22Rv1 (cell line): ENCODE data around the gene PDE4B.

Source experiments
- ZFX ChIP-seq: fragments of 450-650 bp; IDR thresholded peaks from 2 replicates; pipeline ENCODE4 v1.6.1; 2017; ENCODE audit warnings: antibody characterized with exemption, borderline replicate concordance
- TF ChIP-seq, protein P1 (sequence below): fragments of 450-650 bp; IDR thresholded peaks from 2 replicates; pipeline ENCODE4 v1.5.1; 2017; ENCODE audit warnings: mild to moderate bottlenecking

DNA sequence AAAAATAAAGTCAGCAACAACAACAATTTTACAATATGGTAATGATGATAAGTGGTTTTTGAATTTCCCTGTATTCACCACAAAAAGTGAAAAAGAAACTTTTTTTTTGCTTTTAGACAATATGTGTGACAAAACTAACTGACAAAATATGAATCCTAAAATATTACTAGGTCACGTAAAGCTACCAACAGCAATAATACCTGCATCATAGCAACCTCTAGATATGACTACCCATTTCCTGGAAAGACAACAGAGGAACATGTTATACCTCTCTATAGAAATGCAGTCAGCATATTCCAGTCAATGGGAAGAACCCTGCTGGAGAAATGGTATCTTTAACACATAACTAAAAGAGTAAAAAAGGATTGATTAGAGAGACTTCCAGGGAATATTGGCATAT is 73.7 kb downstream of the PDE4B start:
- TF ChIP-seq, protein P1, sequence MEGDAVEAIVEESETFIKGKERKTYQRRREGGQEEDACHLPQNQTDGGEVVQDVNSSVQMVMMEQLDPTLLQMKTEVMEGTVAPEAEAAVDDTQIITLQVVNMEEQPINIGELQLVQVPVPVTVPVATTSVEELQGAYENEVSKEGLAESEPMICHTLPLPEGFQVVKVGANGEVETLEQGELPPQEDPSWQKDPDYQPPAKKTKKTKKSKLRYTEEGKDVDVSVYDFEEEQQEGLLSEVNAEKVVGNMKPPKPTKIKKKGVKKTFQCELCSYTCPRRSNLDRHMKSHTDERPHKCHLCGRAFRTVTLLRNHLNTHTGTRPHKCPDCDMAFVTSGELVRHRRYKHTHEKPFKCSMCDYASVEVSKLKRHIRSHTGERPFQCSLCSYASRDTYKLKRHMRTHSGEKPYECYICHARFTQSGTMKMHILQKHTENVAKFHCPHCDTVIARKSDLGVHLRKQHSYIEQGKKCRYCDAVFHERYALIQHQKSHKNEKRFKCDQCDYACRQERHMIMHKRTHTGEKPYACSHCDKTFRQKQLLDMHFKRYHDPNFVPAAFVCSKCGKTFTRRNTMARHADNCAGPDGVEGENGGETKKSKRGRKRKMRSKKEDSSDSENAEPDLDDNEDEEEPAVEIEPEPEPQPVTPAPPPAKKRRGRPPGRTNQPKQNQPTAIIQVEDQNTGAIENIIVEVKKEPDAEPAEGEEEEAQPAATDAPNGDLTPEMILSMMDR: no peak
- no peak for TF ChIP-seq ZFX
